Panc1 (cell line): ENCODE measurements around the gene PKD1L1. TPM values are rescaled to one million over a fixed set of nuclear protein-coding genes. Genes with fewer than 3 reads are reported as not detected.

Experiments used
- ATAC-seq: fragments of 200-7000 bp; cut with Tn5 transposase; 2 replicates; pipeline ENCODE4 v1.9.1; 2020; ENCODE audit warnings: mild to moderate bottlenecking, moderate library complexity
- BruUV-seq: library from RNA; stranded (reverse); fragments of 400-500 nt; replicated peaks from 2 replicates; lab custom pipeline; 2021; lab: Mats Ljungman, UMichigan
- CTCF ChIA-PET: fragments of 300-600 bp; sonication (Branson Sonifier 250); formaldehyde crosslinking; loops from one replicate; lab custom pipeline; 2022; ENCODE audit warnings: antibody characterized with exemption; lab: Charles Lee
- POLR2A ChIA-PET: fragments of 300-600 bp; sonication (Branson Sonifier 250); formaldehyde crosslinking; loops from one replicate; lab custom pipeline; 2022; ENCODE audit warnings: antibody characterized with exemption; lab: Charles Lee
- DNase-seq: peaks from one replicate; pipeline ENCODE4 v3.0.0-alpha.2; 2010; ENCODE audit warnings: low read depth, low spot score
- H3K27ac ChIP-seq: 2 replicates; pipeline ENCODE4 v1.5.1; 2011; ENCODE audit warnings: mild to moderate bottlenecking, low read length, inconsistent platforms
- H3K27me3 ChIP-seq: fragments of 200-500 bp; sonication (Bioruptor generic); 2 replicates; pipeline ENCODE4 v1.6.0; 2014; ENCODE audit warnings: low read length, inconsistent platforms; ENCODE audit not compliant: control insufficient read depth, insufficient read depth
- H3K36me3 ChIP-seq: fragments of 200-500 bp; sonication (Bioruptor generic); 2 replicates; pipeline ENCODE4 v1.5.1; 2014; ENCODE audit warnings: inconsistent platforms, mild to moderate bottlenecking, low read length, moderate library complexity; ENCODE audit not compliant: control insufficient read depth, insufficient read depth
- H3K4me1 ChIP-seq: 2 replicates; pipeline ENCODE4 v1.5.1; 2011; ENCODE audit warnings: inconsistent platforms, mild to moderate bottlenecking, low read length, moderate library complexity; ENCODE audit not compliant: control insufficient read depth, insufficient read depth
- H3K4me3 ChIP-seq, 2 experiments: 2 replicates each; pipeline ENCODE4 v1.5.1; 2011 to 2012; ENCODE audit warnings: low read depth in 2 of 2, low read length in 2 of 2, mild to moderate bottlenecking in 2 of 2, inconsistent platforms in 1 of 2, moderate library complexity in 1 of 2
- H3K9me3 ChIP-seq: fragments of 200-500 bp; sonication (Bioruptor generic); 2 replicates; pipeline ENCODE4 v1.5.1; 2014; ENCODE audit warnings: low read depth, mild to moderate bottlenecking, inconsistent platforms, low read length, moderate library complexity; ENCODE audit not compliant: control insufficient read depth, insufficient read depth
- POLR2AphosphoS5 ChIP-seq: IDR thresholded peaks from 2 replicates; pipeline ENCODE4 v1.6.1; 2012; ENCODE audit warnings: mild to moderate bottlenecking, low read depth, low read length, moderate library complexity
- REST ChIP-seq, 2 experiments: IDR thresholded peaks; 2 replicates each; pipeline ENCODE4 v1.6.1; 2011 to 2012; ENCODE audit warnings: low read depth in 2 of 2, control low read depth in 1 of 2, low read length in 1 of 2, mild to moderate bottlenecking in 1 of 2, moderate library complexity in 1 of 2; ENCODE audit not compliant: insufficient read depth in 1 of 2
- SIN3A ChIP-seq: IDR thresholded peaks from 2 replicates; pipeline ENCODE4 v1.6.1; 2012; ENCODE audit warnings: low read depth, mild to moderate bottlenecking, low read length, moderate library complexity, borderline replicate concordance; ENCODE audit not compliant: insufficient read depth
- TCF7L2 ChIP-seq: IDR thresholded peaks from 2 replicates; pipeline ENCODE4 v1.6.1; 2011; ENCODE audit warnings: mild to moderate bottlenecking, low read depth, low read length, inconsistent platforms
- in situ Hi-C: cut with HindIII; loops from 2 replicates; pipeline ENCODE4 v1.10.0; 2016; ENCODE audit warnings: low sequenced_read_pairs, low pct_unique_long_range_greater_than_20kb
- intact Hi-C: fragments of 100-400 bp; cut with micrococcal nuclease; formaldehyde crosslinking; loops from one replicate; pipeline ENCODE4 v1.10.0; 2022; ENCODE audit not compliant: unreplicated experiment
- total RNA-seq: library from RNA; stranded (reverse); gene quantifications from one replicate; pipeline ENCODE4 v1.2.1, GENCODE V29; 2021; ENCODE audit not compliant: unreplicated experiment
- TF ChIP-seq, protein P1 (sequence below): fragments of 450-650 bp; IDR thresholded peaks from 2 replicates; pipeline ENCODE4 v1.5.1; 2017; ENCODE audit warnings: mild to moderate bottlenecking

PKD1L1 gene
- total RNA-seq, 1 experiment from 2014 or later: 2.2 TPM

GRCh38 chr7:47785923-47786556 lies 162.2 kb downstream of the PKD1L1 start:
- intact Hi-C loops: loop anchor here (1.0 to 10.0 kb wide), 2 partner anchors 23 to 151 kb away; no protein-coding TSS in a partner anchor
- no peak for DNase-seq
- no peak overlapping the region for H3K4me3 ChIP-seq
- peak; percentile 14 for ATAC-seq
- CTCF ChIA-PET: interaction anchor here (0.6 to 1.4 kb wide), 4 partner anchors 33 to 205 kb away, joined by 3 to 7 read pairs (median 4); no protein-coding TSS in a partner anchor
- no peaks in the 10 kb centered on the region for H3K27me3 ChIP-seq
- TSS peak; percentile 98 for BruUV-seq
- peaks cover 56% of the 10 kb centered on the region for H3K4me1 ChIP-seq
- POLR2A ChIA-PET: interaction anchor here (0.8 to 1.6 kb wide), 4 partner anchors 23 to 251 kb away, joined by 3 to 5 read pairs (median 4); no protein-coding TSS in a partner anchor
- in situ Hi-C loops: no loop called here
- H3K9me3 ChIP-seq: peaks cover 14% of the 10 kb centered on the region; the same call in 1 of the 2 replicates
- H3K27ac ChIP-seq: peak overlapping the region; percentile 100
- H3K36me3 ChIP-seq: no peaks in the 10 kb centered on the region
- TF ChIP-seq POLR2AphosphoS5 (no peak), REST (IDR thresholded peaks at IDR 0.05; ENCODE audit: insufficient read depth in 1 of 2, low read depth in 2 of 2, low read length in 1 of 2) (no peak), SIN3A (no peak), TCF7L2 (no peak)
- TF ChIP-seq, protein P1, sequence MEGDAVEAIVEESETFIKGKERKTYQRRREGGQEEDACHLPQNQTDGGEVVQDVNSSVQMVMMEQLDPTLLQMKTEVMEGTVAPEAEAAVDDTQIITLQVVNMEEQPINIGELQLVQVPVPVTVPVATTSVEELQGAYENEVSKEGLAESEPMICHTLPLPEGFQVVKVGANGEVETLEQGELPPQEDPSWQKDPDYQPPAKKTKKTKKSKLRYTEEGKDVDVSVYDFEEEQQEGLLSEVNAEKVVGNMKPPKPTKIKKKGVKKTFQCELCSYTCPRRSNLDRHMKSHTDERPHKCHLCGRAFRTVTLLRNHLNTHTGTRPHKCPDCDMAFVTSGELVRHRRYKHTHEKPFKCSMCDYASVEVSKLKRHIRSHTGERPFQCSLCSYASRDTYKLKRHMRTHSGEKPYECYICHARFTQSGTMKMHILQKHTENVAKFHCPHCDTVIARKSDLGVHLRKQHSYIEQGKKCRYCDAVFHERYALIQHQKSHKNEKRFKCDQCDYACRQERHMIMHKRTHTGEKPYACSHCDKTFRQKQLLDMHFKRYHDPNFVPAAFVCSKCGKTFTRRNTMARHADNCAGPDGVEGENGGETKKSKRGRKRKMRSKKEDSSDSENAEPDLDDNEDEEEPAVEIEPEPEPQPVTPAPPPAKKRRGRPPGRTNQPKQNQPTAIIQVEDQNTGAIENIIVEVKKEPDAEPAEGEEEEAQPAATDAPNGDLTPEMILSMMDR: no peak

DNA sequence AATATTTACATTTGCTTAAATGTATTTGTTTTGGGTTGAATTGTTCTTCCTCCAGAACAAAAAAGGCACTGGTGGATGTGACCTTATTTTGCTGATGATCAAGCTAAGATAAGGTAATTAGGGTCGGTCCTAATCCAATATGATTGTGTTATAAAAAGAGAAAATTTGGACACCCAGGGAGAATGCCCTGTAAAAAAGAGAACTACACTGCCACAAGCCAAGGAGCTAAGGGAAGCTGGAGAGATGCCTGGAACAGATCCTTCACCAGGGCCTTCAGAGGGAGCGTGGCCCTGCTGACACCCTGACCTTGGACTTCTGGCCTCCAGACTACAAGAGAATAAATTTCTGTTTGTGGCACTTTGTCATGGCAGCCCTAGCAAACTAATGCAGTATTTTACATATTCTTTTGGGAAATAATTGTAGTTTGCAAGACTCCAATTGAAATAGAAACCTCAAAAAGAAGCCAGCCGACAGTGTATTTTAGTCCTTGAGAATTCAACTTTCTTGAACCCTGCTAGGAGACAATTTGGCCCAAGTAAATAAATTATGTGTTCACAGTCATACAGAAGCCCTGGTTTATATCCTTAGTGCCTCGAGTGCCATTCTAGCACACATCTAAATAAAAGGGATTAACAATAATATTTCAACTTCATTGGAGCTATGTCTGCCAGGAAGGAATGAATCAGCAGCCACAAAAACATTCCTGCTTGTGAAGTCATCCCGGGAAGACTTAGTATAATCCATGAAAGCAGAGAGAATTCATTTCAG lies 164.6 kb downstream of the PKD1L1 start:
- in situ Hi-C loops: no loop called here
- BruUV-seq: TSS peak; percentile 76

More for the DNA sequence above, 164.6 kb downstream of the PKD1L1 start:
- peak; percentile 37 for ATAC-seq
- intact Hi-C loops: loop anchor here (10.0 kb wide), 1 partner anchor 149 kb away; no protein-coding TSS in a partner anchor
- CTCF ChIA-PET: interaction anchor here (1.4 kb wide), 1 partner anchor 19 kb away, joined by 5 read pairs; no protein-coding TSS in a partner anchor
- H3K4me3 ChIP-seq: no peak overlapping the region
- peak; percentile 89 for DNase-seq
- H3K27me3 ChIP-seq: no peaks in the 10 kb centered on the region
- TF ChIP-seq TCF7L2: peak; percentile 82
- TF ChIP-seq SIN3A: no peak
- TF ChIP-seq POLR2AphosphoS5: peak; percentile 79
- TF ChIP-seq, protein P1: no peak
- peak in 1 of 2 experiments; percentile 42; a peak in 1 of 4 replicates for TF ChIP-seq REST (IDR thresholded peaks at IDR 0.05; ENCODE audit: insufficient read depth in 1 of 2, low read depth in 2 of 2, low read length in 1 of 2)
- H3K4me1 ChIP-seq: peaks cover 56% of the 10 kb centered on the region
- peaks cover 19% of the 10 kb centered on the region; the same call in 1 of the 2 replicates for H3K9me3 ChIP-seq
- peak overlapping the region; percentile 100 for H3K27ac ChIP-seq
- no peaks in the 10 kb centered on the region for H3K36me3 ChIP-seq
- POLR2A ChIA-PET: interaction anchor here (0.5 to 1.7 kb wide), 9 partner anchors 12 to 235 kb away, joined by 3 to 8 read pairs (median 3); no protein-coding TSS in a partner anchor
